Natural killer cell (primary cell): ENCODE results near the gene KLF18. TPM values are rescaled to one million over a fixed set of nuclear protein-coding genes. Genes with fewer than 3 reads are reported as not detected.

Experiments used
- ATAC-seq, 3 donors: fragments of 150-1000 bp in 2 of 3; fragments of 200-7000 bp in 1 of 3; cut with Tn5 transposase; 1 replicate in 1 of 3; 2 replicates in 2 of 3; pipeline ENCODE4 v1.10.0; 2021; ENCODE audit warnings: mild to moderate bottlenecking in 2 of 3, moderate library complexity in 2 of 3
- DNase-seq, 2 donors: peaks; one replicate each; pipeline versions ENCODE4 v3.0.0 to v3.0.0-alpha.2; 2013 to 2021; ENCODE audit warnings: mixed read lengths in 1 of 2
- H3K27ac ChIP-seq: one replicate; pipeline ENCODE4 v1.5.1; 2013; ENCODE audit warnings: mild to moderate bottlenecking, low read length
- H3K27me3 ChIP-seq: one replicate; pipeline ENCODE4 v1.6.1; 2013; ENCODE audit warnings: low read length; ENCODE audit not compliant: control insufficient read depth, insufficient read depth
- H3K36me3 ChIP-seq: one replicate; pipeline ENCODE4 v1.6.1; 2013; ENCODE audit warnings: low read length; ENCODE audit not compliant: control insufficient read depth, insufficient read depth
- H3K4me1 ChIP-seq: one replicate; pipeline ENCODE4 v1.6.1; 2013; ENCODE audit warnings: low read length; ENCODE audit not compliant: control insufficient read depth, insufficient read depth
- H3K4me3 ChIP-seq: one replicate; pipeline ENCODE4 v1.5.1; 2013; ENCODE audit warnings: low read length
- H3K9me3 ChIP-seq: one replicate; pipeline ENCODE4 v1.6.1; 2013; ENCODE audit warnings: low read length; ENCODE audit not compliant: control insufficient read depth, insufficient read depth
- H3K27ac Mint-ChIP-seq, 2 donors: one replicate each; pipeline ENCODE4 v1.8.0; 2022; ENCODE audit warnings: mild to moderate bottlenecking in 2 of 2, mixed read lengths in 2 of 2, moderate library complexity in 1 of 2
- H3K27me3 Mint-ChIP-seq, 2 donors: one replicate each; pipeline ENCODE4 v1.8.0; 2022; ENCODE audit warnings: low read depth in 2 of 2, mixed read lengths in 2 of 2
- H3K36me3 Mint-ChIP-seq: one replicate; pipeline ENCODE4 v1.8.0; 2022; ENCODE audit warnings: mixed read lengths
- H3K4me1 Mint-ChIP-seq, 2 donors: one replicate each; pipeline ENCODE4 v1.8.0; 2022; ENCODE audit warnings: mixed read lengths in 2 of 2
- H3K4me3 Mint-ChIP-seq: one replicate; pipeline ENCODE4 v1.8.0; 2022; ENCODE audit warnings: mild to moderate bottlenecking, moderate library complexity, mixed read lengths
- H3K9me3 Mint-ChIP-seq, 2 donors: one replicate each; pipeline ENCODE4 v1.8.0; 2022; ENCODE audit warnings: mixed read lengths in 2 of 2
- CTCF ChIP-seq: fragments of 200-600 bp; IDR thresholded peaks from one replicate; pipeline ENCODE4 v1.8.0; 2022; ENCODE audit warnings: antibody characterized with exemption
- WGBS: methylation state at CpG from one replicate; pipeline ENCODE4 v1.1.7; 2013; ENCODE audit warnings: missing lambda C conversion rate; ENCODE audit not compliant: insufficient coverage; 5-methylcytosine and 5-hydroxymethylcytosine counted together
- intact Hi-C: fragments of 100-400 bp; cut with micrococcal nuclease; formaldehyde crosslinking; loops from one replicate; pipeline ENCODE4 v1.14.2; 2022
- total RNA-seq, 4 donors: library from RNA; stranded (reverse); fragments of 120-200 nt in 1 of 4; gene quantifications; one replicate each; pipeline versions ENCODE4 v1.2.3 to v1.2.4, GENCODE V29; 2013 to 2022

KLF18 gene
- total RNA-seq, 3 donors from 2014 or later (not counting 1 experiment from before 2014, with no cell fraction given): not detected

GRCh38 chr1:44103270-44104131 is 37.9 kb downstream of the KLF18 start:
- Histone ChIP-seq H3K27me3 (no peaks in the 10 kb centered on the region), H3K9me3 (no peaks in the 10 kb centered on the region), H3K4me1 (no peaks in the 10 kb centered on the region), H3K4me3 (no peak overlapping the region), H3K36me3 (no peaks in the 10 kb centered on the region), H3K27ac (no peak overlapping the region)
- 90% methylated on average over 43 of the region's 46 CpGs for WGBS
- Mint-ChIP-seq H3K27ac (no peak overlapping the region), H3K9me3 (no peaks in the 10 kb centered on the region), H3K4me3 (no peak overlapping the region), H3K36me3 (no peaks in the 10 kb centered on the region), H3K27me3 (peaks cover 15 to 26% of the 10 kb centered on the region in 2 donors), H3K4me1 (no peaks in the 10 kb centered on the region)
- ATAC-seq: no peak
- no peak for DNase-seq
- intact Hi-C loops: no loop called here
- no peak for TF ChIP-seq CTCF

GRCh38 chr1:44101328-44101727 is 40.1 kb downstream of the KLF18 start:
- H3K9me3 Mint-ChIP-seq: no peaks in the 10 kb centered on the region
- no peak for TF ChIP-seq CTCF
- Histone ChIP-seq H3K4me3 (no peak overlapping the region), H3K4me1 (no peaks in the 10 kb centered on the region), H3K27me3 (no peaks in the 10 kb centered on the region), H3K27ac (no peak overlapping the region), H3K9me3 (no peaks in the 10 kb centered on the region), H3K36me3 (no peaks in the 10 kb centered on the region)
- DNase-seq: no peak
- H3K27me3 Mint-ChIP-seq: peaks cover 14% of the 10 kb centered on the region in 2 donors
- H3K27ac Mint-ChIP-seq: no peak overlapping the region
- no peak for ATAC-seq
- WGBS: 90% methylated on average over 7 of the region's 7 CpGs
- intact Hi-C loops: no loop called here
- H3K4me3 Mint-ChIP-seq: no peak overlapping the region
- no peaks in the 10 kb centered on the region for H3K36me3 Mint-ChIP-seq
- no peaks in the 10 kb centered on the region for H3K4me1 Mint-ChIP-seq

- Mint-ChIP-seq H3K9me3 (no peaks in the 10 kb centered on the region), H3K27ac (no peak overlapping the region), H3K27me3 (peaks cover 9 to 11% of the 10 kb centered on the region in 2 donors), H3K36me3 (no peaks in the 10 kb centered on the region), H3K4me1 (no peaks in the 10 kb centered on the region), H3K4me3 (no peak overlapping the region)
- no peak for DNase-seq
- 85% methylated on average over 8 of the region's 9 CpGs for WGBS
- no peak for ATAC-seq
- Histone ChIP-seq H3K4me1 (no peaks in the 10 kb centered on the region), H3K4me3 (no peak overlapping the region), H3K36me3 (no peaks in the 10 kb centered on the region), H3K27ac (no peak overlapping the region), H3K27me3 (no peaks in the 10 kb centered on the region), H3K9me3 (no peaks in the 10 kb centered on the region)
- no peak for TF ChIP-seq CTCF
- intact Hi-C loops: no loop called here
These were observed 41.1 kb downstream of the KLF18 start for GRCh38 chr1:44100183-44100868.
